ENCODE results near the gene G6PC1.
A peak's percentile ranks its signal among the peaks of the same experiment; 100 is the strongest.

Gene G6PC1

DNA sequence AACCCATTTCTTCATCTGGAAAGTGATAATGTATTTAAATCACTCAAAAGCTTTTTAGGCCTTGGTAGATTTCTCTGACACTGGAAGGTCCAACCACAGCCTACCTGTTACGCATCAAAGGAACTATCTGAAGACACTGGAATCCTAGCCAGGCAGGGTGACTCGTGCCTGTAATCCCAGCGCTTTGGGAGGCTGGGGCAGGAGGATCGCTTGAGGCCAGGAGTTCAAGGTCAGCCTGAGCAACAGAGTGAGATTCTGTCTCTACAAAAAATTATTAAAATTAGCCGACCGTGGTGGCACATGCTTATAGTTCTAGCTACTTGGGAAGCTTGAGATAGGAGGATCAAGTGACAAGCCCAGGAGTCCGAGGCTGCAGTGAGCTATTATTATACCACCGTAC is 18.4 kb upstream of the G6PC1 start:
- no peak for TF ChIP-seq EP300 (IDR thresholded peaks at IDR 0.05; ENCODE audit: borderline replicate concordance)
- no peak for TF ChIP-seq TEAD4 (IDR thresholded peaks at IDR 0.05)
- TF ChIP-seq YY1 (IDR thresholded peaks at IDR 0.05; ENCODE audit: low read depth): no peak
- no peak for TF ChIP-seq EGR1 (IDR thresholded peaks at IDR 0.05)
- no peak for TF ChIP-seq NFIC (IDR thresholded peaks at IDR 0.05)
- no peak for TF ChIP-seq CEBPB (IDR thresholded peaks at IDR 0.05)

- TF ChIP-seq TEAD4 (IDR thresholded peaks at IDR 0.05) (0 out of 2 replicates have a peak, but pooled peaks have one; percentile 22), YY1 (IDR thresholded peaks at IDR 0.05; ENCODE audit: low read depth) (no peak), FOXM1 (IDR thresholded peaks at IDR 0.05; ENCODE audit: borderline replicate concordance, low read depth) (no peak), NFIC (IDR thresholded peaks at IDR 0.05) (peak; percentile 61; the same call in 1 of the 2 replicates)
Observed at GRCh38 chr17:42883802-42884558, 16.6 kb upstream of the G6PC1 start.

DNA sequence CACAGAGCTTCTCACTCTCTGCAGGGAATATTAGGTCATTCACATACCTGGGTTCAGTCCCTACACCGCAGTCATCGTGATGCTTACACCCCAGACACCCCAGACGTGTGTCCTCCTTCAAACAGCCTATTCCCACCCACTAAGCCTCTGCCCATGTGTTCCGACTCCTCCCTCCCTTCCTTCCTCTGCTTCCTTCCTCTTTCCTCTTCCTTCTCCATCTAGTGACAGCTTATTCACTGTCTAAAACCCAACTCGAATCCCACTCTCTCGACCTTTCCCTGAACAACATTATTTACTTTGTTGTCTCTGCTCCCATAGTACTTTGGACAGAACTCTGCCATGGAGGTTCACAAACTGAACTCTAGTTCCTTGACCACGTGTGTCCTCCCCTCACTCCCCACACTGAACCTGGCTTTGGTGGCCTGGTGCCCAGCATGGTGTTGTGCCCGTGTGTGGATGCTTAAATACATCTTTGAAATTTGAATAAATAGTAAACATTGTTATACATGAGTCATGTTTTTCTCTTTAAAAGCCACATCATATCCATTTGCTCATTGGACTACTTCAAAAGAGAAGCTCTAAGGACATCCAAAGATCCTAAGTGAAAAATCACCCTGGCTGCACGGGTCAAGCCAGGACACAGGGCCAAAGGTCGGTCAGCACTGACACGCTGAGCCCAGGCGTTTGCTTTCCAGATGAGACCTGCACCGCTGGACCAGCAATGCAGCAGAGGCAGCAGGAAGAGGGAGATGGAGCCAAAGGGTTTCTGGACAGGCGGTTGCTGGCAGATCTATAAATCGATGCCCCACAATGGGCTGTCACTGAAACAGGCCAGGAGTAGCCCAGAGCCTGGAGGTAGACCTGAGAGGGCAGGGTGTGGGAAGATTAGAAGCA is 14.1 kb upstream of the G6PC1 start:
- TF ChIP-seq TEAD4 (IDR thresholded peaks at IDR 0.05) (no peak), EGR1 (IDR thresholded peaks at IDR 0.05) (no peak), CEBPB (IDR thresholded peaks at IDR 0.05) (no peak), TAF1 (IDR thresholded peaks at IDR 0.05; ENCODE audit: low read depth) (no peak), TCF12 (IDR thresholded peaks at IDR 0.05; ENCODE audit: low read depth) (no peak), RAD21 (IDR thresholded peaks at IDR 0.05; ENCODE audit: low read depth) (no peak), EP300 (IDR thresholded peaks at IDR 0.05; ENCODE audit: borderline replicate concordance) (no peak), YY1 (IDR thresholded peaks at IDR 0.05; ENCODE audit: low read depth) (no peak), FOXM1 (IDR thresholded peaks at IDR 0.05; ENCODE audit: borderline replicate concordance, low read depth) (no peak), ZBTB7A (IDR thresholded peaks at IDR 0.05; ENCODE audit: low read depth) (no peak), REST (IDR thresholded peaks at IDR 0.05; ENCODE audit: low read depth) (no peak), CREB1 (IDR thresholded peaks at IDR 0.05; ENCODE audit: low read depth) (no peak), NFIC (IDR thresholded peaks at IDR 0.05) (no peak)
- TF ChIP-seq, protein P1, sequence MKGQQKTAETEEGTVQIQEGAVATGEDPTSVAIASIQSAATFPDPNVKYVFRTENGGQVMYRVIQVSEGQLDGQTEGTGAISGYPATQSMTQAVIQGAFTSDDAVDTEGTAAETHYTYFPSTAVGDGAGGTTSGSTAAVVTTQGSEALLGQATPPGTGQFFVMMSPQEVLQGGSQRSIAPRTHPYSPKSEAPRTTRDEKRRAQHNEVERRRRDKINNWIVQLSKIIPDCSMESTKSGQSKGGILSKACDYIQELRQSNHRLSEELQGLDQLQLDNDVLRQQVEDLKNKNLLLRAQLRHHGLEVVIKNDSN (IDR thresholded peaks at IDR 0.05): no peak
- TF ChIP-seq, protein P2, sequence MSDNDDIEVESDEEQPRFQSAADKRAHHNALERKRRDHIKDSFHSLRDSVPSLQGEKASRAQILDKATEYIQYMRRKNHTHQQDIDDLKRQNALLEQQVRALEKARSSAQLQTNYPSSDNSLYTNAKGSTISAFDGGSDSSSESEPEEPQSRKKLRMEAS (IDR thresholded peaks at IDR 0.05): no peak

GRCh38 chr17:42889809-42890208 is 10.8 kb upstream of the G6PC1 start:
- TF ChIP-seq, protein P1 (IDR thresholded peaks at IDR 0.05): no peak
- TF ChIP-seq EGR1 (IDR thresholded peaks at IDR 0.05) (no peak), CREB1 (IDR thresholded peaks at IDR 0.05; ENCODE audit: low read depth) (no peak), TCF12 (IDR thresholded peaks at IDR 0.05; ENCODE audit: low read depth) (no peak), CEBPB (IDR thresholded peaks at IDR 0.05) (no peak), TAF1 (IDR thresholded peaks at IDR 0.05; ENCODE audit: low read depth) (no peak), TEAD4 (IDR thresholded peaks at IDR 0.05) (no peak)

- TF ChIP-seq RAD21 (IDR thresholded peaks at IDR 0.05; ENCODE audit: low read depth) (no peak), TEAD4 (IDR thresholded peaks at IDR 0.05) (no peak), TCF12 (IDR thresholded peaks at IDR 0.05; ENCODE audit: low read depth) (no peak), TAF1 (IDR thresholded peaks at IDR 0.05; ENCODE audit: low read depth) (no peak), EP300 (IDR thresholded peaks at IDR 0.05; ENCODE audit: borderline replicate concordance) (no peak), YY1 (IDR thresholded peaks at IDR 0.05; ENCODE audit: low read depth) (no peak), FOXM1 (IDR thresholded peaks at IDR 0.05; ENCODE audit: borderline replicate concordance, low read depth) (no peak), CEBPB (IDR thresholded peaks at IDR 0.05) (no peak), CREB1 (IDR thresholded peaks at IDR 0.05; ENCODE audit: low read depth) (no peak), EGR1 (IDR thresholded peaks at IDR 0.05) (no peak)
- TF ChIP-seq, protein P2 (IDR thresholded peaks at IDR 0.05): no peak
- TF ChIP-seq, protein P1 (IDR thresholded peaks at IDR 0.05): no peak
Observed at GRCh38 chr17:42891539-42892152, 9.0 kb upstream of the G6PC1 start.

GRCh38 chr17:42893359-42893758 is 7.2 kb upstream of the G6PC1 start:
- TF ChIP-seq CEBPB (IDR thresholded peaks at IDR 0.05) (no peak), CREB1 (IDR thresholded peaks at IDR 0.05; ENCODE audit: low read depth) (no peak), NFIC (IDR thresholded peaks at IDR 0.05) (no peak), YY1 (IDR thresholded peaks at IDR 0.05; ENCODE audit: low read depth) (no peak), TEAD4 (IDR thresholded peaks at IDR 0.05) (no peak), FOXM1 (IDR thresholded peaks at IDR 0.05; ENCODE audit: borderline replicate concordance, low read depth) (no peak), RAD21 (IDR thresholded peaks at IDR 0.05; ENCODE audit: low read depth) (no peak), EGR1 (IDR thresholded peaks at IDR 0.05) (no peak), ZBTB7A (IDR thresholded peaks at IDR 0.05; ENCODE audit: low read depth) (no peak), TCF12 (IDR thresholded peaks at IDR 0.05; ENCODE audit: low read depth) (no peak), REST (IDR thresholded peaks at IDR 0.05; ENCODE audit: low read depth) (no peak), EP300 (IDR thresholded peaks at IDR 0.05; ENCODE audit: borderline replicate concordance) (no peak)
- TF ChIP-seq, protein P2 (IDR thresholded peaks at IDR 0.05): no peak
- TF ChIP-seq, protein P1 (IDR thresholded peaks at IDR 0.05): no peak

Data from Ishikawa (cell line).